GM12872 (cell line): ENCODE measurements around the gene GARRE1.

ENCODE experiments used
- CTCF ChIP-seq: IDR thresholded peaks from 3 replicates; pipeline ENCODE4 v1.5.1; 2011; ENCODE audit warnings: low read depth, mild to moderate bottlenecking, low read length, moderate library complexity; ENCODE audit not compliant: insufficient read depth

Gene GARRE1

DNA sequence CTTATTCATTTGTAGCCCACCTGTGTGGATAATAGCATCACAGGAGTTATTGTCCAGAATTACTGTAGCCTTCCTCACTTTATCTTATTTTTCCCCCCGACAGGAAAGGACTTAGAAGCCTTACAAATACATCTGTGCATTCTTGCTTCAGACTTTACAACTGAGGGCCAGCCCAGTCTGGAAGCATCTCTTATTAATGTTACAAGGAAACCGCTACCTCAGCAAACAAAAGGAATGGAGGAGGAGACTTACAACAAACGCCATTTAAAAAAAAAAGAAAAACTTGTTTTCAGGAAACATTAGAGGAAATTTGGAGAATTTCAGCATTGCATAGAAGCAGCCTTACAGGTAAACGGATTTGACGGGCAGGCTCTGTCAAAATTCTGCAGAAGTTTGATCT lies 45.2 kb downstream of the GARRE1 start:
- TF ChIP-seq CTCF, result no peak

DNA sequence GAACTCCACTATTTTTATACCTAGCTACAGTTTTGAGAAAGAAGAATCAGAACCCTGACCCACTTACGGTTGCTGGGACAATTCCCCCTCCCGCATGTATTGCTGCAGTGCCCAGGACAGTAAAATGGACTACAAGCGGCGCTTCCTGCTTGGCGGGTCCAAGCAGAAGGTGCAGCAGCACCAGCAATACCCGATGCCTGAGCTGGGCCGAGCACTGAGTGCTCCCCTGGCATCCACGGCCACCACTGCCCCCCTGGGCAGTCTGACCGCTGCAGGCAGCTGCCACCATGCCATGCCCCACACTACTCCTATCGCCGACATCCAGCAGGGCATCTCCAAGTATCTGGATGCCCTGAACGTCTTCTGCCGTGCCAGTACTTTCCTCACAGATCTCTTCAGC lies 46.0 kb downstream of the GARRE1 start:
- TF ChIP-seq CTCF, result no peak

DNA sequence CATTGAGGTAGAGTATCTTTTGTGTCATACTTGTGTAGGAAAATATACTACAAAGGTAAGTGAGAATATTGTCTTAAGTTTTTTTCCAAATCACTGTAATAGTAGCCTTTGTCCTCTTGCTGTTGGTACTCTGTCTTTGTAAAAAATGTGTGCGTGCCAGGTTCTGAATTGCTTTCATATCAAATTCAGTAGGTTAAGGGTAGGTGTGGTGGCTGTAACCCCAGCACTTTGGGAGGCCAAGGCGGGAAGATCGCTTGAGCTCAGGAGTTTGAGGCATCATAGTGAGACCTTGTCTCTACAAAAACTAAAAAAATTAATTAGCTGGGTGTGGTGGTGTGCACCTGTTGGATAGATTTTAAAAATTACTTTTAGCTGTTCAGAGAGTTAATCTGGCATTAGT lies 46.6 kb downstream of the GARRE1 start:
- TF ChIP-seq CTCF, result no peak
